ENCODE measurements around the gene TMEM259. TPM values are rescaled to one million over a fixed set of nuclear protein-coding genes. Genes with fewer than 3 reads are reported as not detected.
A peak's percentile ranks its signal among the peaks of the same experiment; 100 is the strongest.

Gene TMEM259
- total and polyA plus RNA-seq, 9 of the 15 experiments (the other 6 are each of a cell fraction or from before 2014, with no cell fraction given): 0.52 to 231 (median 63.6) TPM

- TF ChIP-seq USF1 (CRISPR knock-in tag; IDR thresholded peaks at IDR 0.05) (no peak), CREB1 (IDR thresholded peaks at IDR 0.05) (peak; percentile 97), CREB1 (CRISPR knock-in tag; IDR thresholded peaks at IDR 0.05) (peak; percentile 98), ZNF282 (CRISPR knock-in tag; IDR thresholded peaks at IDR 0.05) (0 out of 2 replicates have a peak, but pooled peaks have one; percentile 74), ZNF146 (CRISPR knock-in tag; IDR thresholded peaks at IDR 0.05; ENCODE audit: unreplicated experiment) (peak; percentile 3), RNF2 (IDR thresholded peaks at IDR 0.05) (no peak; the same call in 1 of the 2 replicates), GABPB2 (CRISPR knock-in tag; conservative IDR thresholded peaks at IDR 0.05) (no peak), ZNF695 (CRISPR knock-in tag; IDR thresholded peaks at IDR 0.05) (no peak), ZBTB9 (CRISPR knock-in tag; IDR thresholded peaks at IDR 0.05) (no peak), FIP1L1 (IDR thresholded peaks at IDR 0.05; ENCODE audit: low read depth, low read length, poor library complexity, severe bottlenecking) (no peak), CHCHD3 (CRISPR knock-in tag; IDR thresholded peaks at IDR 0.05) (no peak), SREBF1 (IDR thresholded peaks at IDR 0.05; ENCODE audit: borderline replicate concordance, low read depth, low read length) (no peak), ZC3H11A (IDR thresholded peaks at IDR 0.05; ENCODE audit: low read depth, low read length) (0 out of 2 replicates have a peak, but pooled peaks have one; percentile 17), MAFK (IDR thresholded peaks at IDR 0.05; ENCODE audit: low read length) (0 out of 2 replicates have a peak, but pooled peaks have one; percentile 5), E2F1 (CRISPR knock-in tag; IDR thresholded peaks at IDR 0.05) (no peak), GTF3C2 (IDR thresholded peaks at IDR 0.05; ENCODE audit: borderline replicate concordance, extremely low read depth, insufficient read length) (no peak), HNRNPLL (IDR thresholded peaks at IDR 0.05; ENCODE audit: low read depth, low read length, poor library complexity, severe bottlenecking) (no peak), ZBTB49 (CRISPR knock-in tag; IDR thresholded peaks at IDR 0.05; ENCODE audit: borderline replicate concordance) (no peak), NFRKB (IDR thresholded peaks at IDR 0.05; ENCODE audit: low read depth) (no peak)
These were observed 21.1 kb upstream of the TMEM259 start (continued) for GRCh38 chr19:1041835-1042685.
